IPS-NIHi7 (cell line): ENCODE measurements around the gene SV2C.

ENCODE experiments used
- DNase-seq: peaks from one replicate; pipeline ENCODE4 v3.0.0; 2012; ENCODE audit warnings: mixed read lengths; ENCODE audit errors: extremely low spot score

Gene SV2C

DNA sequence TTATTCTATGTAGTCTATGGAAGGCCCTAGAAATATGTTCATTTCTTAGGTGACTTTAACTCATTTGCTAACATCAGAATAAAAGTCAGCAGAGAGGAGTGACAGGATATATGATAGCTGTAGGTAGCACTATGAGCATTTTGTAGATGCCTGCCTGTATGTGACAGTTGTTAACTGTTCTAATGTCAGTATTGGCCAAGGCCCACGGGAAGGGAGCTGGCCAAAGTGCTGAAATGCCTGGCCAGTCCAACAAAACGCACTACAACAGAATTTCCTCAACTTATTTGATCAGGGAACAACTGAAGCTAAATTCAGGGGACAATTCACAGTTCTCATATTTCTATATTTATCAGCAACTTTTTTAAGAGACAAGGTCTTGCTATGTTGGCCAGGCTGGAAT lies 20.8 kb downstream of the SV2C start:
- DNase-seq = peak; percentile 76

DNA sequence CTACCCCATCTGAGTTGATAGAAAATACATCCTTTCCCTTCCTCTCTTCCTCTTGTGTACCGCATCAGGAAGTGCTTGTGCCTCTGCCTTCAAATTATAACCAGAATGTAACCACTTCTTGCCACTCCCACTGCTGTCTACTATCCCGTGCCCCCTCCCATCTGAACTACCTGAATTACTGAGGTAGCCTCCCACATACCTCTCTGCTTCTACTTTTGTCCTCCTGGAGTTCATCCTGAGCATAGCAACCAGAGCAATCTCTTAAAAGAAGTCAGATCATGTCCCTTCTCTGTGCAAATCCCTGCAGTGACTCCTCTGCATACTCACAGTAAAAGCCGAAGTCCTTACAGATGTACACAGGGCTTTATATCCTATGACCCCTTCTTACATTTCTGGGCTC lies 23.0 kb downstream of the SV2C start:
- no peak for DNase-seq

DNA sequence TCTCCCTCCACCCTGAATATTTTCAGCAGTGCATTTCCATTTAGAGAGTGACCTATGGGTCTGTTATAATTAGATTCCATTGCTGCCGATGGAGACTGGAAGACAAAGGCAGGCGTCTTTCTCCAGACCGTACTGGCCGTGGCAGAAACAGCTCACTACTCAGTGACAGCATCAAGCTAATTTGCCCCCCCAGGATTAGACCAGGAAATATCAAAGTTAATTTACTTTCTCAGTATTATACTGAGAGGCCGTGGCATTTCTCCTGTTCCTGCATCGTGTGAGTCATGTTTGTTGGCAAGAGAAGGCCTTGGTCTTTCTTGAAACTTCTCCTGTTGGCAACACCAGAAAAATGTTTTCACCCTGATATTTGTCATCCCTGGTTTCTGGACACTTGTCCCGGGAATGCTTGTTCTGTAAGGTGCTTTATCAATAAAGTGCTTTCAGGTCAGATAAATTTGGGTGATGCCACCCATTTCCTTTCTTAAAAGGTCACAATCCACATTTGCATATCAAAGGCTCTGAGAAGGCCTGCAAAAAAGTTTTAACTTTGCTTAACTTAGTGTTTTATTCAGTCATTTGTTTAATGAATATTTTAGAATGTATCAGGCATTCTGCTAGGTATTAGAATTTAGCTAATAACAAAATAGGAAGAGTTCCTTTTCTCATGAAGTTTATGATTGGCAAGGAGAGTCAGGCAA lies 28.4 kb downstream of the SV2C start:
- DNase-seq = no peak

DNA sequence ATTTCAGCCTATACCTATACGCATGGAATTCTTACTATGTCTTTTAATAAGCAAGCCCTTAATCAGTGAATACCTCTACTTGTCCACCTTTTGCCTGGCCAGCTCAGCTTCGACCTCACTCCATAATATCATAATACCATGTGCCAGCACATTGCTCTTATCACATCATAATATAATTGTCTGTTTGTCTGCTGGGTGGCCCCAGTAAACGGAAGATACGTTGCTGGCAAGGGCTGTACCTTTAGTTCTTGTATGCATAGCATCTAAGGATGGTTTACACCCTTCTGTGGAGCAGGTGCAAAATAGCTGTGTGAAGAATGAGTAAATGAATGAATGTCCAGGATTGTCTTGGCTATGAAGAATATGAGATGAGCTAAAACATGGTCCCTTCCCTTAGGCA lies 29.9 kb downstream of the SV2C start:
- no peak for DNase-seq

DNA sequence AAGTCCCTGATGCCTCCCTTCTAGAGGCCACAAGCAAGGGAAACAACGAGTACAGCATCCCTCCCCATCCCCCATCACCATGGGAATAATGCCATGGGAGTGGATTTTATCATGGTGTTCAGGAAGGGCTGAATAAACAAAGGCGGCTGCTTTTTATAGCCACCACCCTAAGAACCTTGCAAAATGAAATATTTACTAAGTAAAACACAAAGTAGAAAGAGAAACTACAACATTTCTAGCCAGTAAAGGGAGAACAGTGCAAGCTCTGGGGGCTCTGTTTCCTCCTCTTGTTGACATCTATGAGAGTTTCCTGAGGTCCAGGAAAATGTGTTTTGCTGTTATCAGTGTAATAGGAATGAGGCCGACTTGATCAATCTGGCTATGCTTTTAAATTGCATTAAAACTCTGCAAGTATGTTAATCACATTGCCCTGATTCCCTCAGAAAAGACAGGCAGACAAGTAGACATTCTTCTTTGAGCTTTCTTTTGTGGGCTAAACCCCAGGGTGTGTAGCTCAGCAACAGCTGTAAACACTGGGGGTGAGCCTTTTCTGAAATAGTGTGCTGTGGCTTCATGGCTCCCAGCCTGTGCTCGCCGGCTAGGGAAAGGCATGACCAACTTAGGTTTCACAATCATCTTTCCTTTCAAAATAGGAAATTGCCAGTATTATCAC lies 31.1 kb downstream of the SV2C start:
- no peak for DNase-seq

DNA sequence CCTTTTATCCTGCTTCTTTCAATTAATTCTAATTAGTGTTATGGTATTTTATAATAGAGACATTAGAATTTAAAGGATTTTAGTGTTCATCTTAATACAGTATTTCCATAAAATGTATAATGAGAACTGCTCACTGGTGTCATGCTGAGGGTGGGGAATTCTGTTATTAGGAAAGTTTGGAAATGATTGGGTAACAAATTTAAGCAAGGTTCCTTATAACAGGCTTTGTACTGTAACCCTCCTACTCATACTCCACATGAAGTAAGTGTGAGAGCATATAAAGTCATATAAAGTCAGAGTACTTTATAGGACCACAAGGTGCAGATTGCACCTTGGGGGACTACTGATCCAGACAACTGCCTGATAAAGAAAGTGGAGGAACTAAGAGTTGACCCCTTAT lies 42.2 kb downstream of the SV2C start:
- no peak for DNase-seq

DNA sequence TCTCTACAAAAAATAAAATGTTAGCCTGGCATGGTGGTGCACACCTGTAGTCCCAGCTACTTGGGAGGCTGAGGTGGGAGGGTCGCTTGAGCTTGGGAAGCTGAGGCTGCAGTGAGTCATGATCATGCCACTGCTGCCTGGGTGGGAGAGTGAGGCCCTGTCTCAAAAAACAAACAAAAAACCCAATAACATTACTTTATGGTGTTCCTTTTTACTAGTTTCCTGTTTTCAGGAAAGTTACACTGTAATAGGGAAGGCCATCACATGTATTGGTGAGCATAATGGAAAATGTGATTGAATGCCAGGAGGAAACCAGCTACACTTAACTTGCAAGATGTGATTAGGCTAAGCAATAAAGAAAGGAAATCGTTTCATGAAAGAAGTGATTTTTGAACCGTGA lies 42.7 kb downstream of the SV2C start:
- no peak for DNase-seq

DNA sequence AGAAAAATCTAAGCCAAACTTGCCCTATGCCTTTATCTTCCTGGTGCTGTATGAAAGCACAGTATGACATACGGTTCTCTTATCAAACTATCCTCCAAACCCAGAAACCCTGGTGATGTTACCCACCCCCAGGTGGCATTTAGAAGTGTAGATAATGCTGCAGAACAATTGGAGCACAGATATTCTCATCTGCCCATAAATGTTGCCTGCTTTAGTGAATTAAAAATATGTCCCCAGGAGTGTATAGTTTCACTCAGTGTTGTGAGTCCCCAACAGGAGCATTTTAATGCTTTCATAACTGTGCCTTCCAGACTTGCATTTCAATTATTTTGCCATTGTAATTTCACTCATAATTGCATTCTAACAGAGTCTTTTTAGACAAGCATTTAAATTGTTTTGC lies 50.8 kb downstream of the SV2C start:
- DNase-seq = no peak

DNA sequence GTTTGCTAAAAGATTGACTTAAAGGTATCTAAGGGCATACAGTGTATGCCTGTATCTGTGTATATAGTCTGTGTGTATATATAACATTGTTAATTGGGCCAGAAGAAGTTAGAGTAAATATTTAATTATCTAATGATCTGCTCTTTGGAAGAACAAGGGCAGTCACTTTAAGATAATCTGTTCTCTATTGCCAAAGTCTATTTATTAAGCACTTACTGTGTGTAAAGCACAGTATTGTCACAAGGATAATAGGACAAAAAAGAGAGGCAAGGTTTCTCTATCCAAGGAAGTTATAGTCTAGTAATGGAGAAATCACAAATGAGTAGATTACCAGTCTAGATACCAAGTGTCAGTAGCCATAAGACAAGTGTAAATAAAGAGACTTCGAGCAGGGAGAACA lies 51.5 kb downstream of the SV2C start:
- DNase-seq = no peak

DNA sequence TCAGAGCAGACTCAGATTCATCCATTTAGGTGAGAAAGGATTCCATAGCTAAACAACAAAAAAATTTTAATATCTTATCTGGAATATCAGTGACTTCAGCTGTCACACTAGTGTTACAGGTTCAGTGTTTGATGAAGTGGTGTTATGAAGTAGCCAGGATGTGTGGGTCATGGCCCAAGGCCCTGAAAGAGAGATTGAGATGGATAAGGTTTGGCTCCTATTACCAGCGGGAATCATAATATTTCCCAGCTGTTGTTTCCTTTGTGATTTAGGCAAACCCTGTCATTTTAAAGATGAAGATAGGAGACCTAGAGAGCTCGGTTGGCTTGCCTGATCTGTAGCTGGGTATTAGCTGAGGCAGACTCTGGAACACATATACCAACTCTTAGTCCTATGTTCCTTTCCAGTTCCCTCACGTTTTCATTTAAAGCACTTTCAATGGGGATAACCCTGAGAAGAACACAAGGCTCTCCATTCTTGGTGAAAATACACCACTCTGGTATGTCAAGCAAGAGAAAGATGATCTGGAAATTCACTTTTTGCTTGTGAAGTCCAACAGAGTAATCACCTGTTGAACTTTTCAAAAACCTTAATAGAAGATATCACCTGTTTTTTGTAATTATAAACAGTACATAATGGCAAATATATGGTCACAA lies 54.8 kb downstream of the SV2C start:
- DNase-seq = no peak

DNA sequence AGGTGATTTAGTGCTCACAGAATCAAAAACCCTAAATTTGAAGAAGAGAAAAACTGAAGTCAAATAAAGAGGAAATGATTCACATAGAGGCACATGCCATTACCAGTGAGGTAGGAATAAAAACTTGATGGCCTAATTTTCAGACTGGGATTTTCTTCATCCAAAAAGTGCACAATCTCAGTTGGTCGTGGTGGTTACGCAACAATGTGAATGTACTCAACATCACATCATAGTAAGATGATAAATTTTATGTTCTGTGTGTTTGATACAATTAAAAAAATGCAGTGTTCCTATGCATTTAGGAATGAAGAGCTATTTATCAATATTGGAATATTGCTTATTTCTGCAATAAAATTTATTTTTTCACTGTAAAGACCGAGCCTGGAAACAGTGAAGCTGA lies 60.7 kb downstream of the SV2C start:
- DNase-seq = no peak

DNA sequence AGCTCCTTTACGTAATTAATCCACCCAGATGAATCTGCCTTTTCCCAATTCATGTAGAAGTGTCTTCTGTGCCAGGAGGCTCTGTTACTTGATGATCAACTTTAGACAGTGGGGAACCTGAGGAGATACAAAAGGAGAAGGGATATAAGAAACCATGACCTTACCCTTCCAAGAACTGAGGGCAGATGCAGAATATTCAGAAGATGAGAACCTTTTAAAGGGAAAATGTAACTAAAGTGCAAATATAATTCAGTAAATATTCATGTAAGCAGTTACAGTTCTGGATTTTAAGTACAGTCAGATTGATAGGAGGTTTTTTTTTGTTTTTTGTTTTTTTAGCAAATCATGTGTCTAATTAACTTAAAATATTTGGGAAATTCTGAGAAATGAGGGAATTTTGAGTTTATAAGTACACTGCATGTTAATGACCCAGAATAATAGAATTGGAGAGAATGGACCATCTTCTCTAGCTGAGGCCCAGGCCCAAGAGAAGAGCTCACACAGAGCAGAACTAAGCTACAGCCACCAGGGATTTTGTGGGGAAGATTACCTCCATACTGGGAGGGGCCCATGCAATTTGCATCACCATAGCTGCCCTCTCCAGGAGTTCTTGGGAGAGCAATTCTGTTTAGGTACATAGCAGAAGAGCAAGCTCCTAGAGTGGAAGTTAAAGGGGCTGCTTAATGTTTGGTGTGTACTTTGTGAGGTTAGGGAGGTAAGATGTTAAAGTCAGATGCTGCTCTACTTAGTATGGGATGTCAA lies 61.5 kb downstream of the SV2C start:
- DNase-seq = peak; percentile 71

DNA sequence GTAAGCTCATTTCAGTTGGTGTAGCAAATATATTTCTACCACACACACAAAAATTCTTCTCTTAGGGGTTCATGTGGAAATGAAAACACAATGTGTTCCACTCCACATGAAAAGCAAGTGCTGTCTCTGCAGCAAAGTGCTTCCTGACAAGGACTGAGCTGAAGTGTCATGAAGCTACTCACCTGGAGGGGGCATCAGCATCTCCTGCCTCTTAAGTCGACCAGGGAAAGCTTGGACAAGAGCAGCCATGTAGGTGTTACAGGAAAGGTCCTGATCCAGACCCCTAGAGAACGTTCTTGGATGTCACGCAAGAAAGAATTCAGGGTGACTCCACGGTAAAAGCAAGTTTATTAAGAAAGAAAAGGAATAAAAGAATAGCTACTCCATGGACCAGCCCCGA lies 62.8 kb downstream of the SV2C start:
- DNase-seq = peak; percentile 68

DNA sequence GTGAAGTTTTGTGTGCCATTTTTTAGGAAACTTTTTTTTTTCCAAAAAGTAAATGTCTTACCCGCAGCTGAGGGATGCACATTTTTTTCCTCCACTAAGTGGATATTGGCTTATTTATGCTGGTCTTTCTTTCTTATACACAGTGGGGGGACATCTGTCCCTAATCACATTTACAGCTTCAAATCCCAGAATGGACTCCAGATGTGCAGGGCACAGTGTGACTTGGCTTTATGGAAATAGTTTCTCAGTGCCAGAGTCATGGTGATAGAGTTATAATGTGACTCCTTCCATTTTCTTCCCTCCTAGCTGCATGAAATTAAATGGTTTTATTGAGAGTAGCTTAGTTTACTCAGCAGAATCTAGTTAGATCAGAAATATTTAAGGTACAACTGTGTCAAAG lies 66.5 kb downstream of the SV2C start:
- DNase-seq = no peak

DNA sequence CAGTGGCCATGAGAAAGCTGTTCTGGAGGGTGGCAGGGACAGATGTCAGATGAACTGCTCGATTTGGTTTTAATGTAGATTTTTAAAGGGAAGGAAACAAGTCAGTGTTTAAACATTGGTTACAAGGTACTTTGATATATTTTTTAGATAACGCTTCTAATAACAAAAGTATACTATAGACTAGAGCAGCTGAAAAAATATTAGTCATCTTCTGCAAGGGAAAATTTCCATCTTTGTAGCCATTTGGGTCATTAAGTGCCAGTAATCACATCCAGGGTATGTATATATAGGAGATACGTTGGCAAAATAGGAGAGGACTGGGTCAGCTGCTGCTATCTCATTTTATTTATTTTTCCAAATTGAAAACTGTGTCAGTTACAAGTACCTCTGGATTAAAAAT lies 69.0 kb downstream of the SV2C start:
- DNase-seq = no peak

DNA sequence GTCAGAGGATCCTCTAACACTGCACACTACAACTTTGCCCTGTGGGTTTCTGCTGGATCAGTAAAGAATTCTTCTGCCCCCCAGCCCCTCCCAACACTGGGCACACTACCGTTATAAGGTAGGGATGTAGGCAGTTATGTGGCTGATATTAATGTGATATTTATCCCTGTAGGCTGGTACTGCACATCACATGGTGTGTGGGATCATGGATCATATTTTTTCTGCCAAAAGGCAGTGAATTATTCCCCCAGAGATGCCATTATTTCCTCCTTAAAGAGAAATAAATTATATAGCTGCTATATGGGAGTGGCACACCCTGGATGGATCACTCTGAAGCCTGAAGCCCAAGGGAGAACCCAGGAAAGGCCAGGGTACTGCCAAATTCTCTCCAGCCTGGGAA lies 69.5 kb downstream of the SV2C start:
- no peak for DNase-seq

DNA sequence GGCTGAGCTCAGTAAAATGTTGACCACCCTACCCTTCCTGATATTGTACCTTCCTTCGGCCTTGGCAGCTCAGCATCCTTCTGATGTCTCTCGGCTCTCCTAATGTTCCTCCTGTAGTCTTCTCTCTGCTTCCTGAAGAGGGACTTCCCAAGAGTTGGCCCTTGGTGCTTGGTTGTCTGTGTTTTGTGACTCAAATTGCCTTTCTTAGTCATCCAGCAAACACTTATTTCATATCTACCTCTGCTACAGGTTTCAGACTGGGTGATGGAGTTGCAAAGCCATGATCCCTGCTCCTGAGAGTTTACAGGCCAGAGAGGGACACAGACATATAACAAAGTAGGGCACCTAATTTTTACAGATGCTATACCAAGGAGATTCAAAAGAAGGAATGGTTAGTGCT lies 70.1 kb downstream of the SV2C start:
- no peak for DNase-seq

DNA sequence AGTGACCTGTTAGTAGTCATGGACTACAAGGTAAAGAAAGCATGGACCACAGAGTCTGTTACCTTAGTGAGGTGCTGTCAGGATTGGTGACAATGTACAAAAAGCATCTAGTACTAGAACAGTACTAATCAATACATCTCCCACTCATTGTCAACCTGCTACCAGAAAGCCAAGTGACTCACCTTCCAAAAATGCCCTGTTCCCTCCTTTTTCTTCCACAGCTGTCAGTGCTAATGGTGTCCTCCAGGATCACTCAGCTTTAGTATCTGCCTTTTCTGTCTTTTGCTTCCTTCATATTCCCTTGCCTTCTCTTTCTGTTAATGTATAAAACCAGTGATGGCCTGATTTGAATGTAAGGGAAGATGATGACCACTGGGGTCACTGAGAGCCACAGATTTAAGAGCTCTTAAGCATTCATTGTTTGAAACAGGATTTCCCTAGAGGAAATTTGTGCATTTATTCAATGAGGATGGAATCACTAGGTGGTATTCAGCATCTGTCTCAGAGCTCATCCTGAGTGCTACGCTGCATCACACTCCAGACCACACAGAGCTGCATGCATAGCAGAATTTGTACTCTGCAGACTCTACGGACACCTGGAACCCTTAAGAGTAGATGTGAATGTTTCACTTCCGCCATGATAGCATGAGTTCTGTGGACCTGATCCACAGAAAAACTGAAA lies 71.0 kb downstream of the SV2C start:
- no peak for DNase-seq

DNA sequence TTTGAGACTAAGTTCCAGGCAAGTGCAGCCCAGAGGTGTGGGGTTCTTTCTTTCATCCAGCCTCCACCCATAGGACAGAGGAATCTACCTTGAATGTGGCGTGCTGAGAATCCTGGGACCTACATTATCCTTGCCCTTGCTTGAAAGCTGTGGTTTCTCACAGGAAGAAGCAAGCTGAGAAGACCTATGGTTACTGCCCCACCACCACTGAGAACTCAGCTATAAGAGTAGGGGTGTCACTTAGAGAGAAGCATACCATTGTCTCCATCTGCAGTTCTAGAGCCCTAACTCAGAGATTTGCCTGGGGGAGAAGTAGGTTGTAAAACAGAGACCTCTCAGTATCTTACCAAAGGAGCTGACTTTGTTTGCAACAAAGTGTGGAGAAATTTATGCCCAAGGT lies 72.4 kb downstream of the SV2C start:
- DNase-seq = no peak

DNA sequence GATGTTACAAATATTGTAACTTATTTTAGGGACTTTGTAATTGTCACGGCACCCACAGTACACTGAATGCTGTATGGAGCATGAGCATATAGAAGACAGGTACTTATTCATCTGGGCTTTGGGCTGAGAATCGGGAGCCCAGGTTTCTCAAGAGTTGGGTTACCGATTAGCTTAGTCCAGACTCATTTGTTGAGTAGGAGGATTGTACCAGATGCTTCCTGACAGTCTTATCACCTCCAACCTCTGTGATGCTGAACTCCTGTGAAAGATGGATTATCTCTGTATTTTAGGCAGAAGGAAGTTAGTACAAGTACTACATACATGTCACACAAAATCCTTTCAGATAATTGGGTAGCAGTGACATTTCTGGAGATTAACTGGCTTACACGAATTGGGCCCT lies 79.2 kb downstream of the SV2C start:
- DNase-seq = no peak

DNA sequence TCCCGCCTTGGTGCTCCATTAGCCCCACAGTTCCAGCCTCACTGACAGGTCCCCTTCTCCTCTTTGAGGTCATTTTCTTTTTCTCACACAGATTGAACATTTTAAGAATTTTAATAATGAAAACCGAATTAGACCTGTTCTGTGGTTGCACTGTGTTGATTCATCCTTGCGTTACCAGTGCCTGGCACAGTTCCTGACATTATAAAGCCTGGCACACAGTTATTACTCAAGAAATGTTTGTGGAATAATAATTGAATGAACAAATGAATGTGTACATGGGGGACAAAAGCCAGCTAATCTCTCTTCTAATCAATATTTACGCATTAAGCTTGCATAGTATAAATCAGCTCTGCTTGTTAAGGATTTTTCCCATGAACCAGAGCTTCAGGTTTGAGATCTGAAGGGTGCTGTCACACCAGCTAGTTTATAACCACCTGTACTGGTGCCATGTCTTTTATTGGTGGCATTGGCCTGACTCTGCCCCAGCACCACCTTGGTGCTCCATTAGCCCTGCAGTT lies 80.0 kb downstream of the SV2C start:
- DNase-seq = no peak

DNA sequence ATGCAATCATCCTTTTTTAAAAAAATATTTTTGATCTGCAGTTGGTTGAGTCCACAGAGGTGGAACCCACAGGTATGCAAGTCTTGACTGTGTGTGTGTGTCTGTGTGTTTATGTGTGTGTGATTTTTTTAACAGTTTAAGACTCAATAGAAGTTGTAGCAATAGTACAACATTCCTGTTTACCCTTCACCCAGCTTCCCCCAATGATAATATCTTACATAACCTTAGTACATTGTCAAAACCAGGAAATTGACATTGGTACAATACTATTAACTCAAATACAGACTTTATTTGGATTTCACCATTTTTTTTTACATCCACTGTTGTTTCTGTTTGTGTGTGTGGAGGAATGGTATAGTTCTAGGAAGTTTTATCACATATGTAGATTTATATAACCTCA lies 81.8 kb downstream of the SV2C start:
- DNase-seq = no peak
